HG03139 (cell line): Measurements from ENCODE around the gene CNTNAP3B.
"Not testable (repeated sequence)": the region's sequence is repeated elsewhere in the genome, so short reads cannot be mapped to it uniquely, and the experiment has no call there.

Experiments used
- ATAC-seq: cut with Tn5 transposase; IDR thresholded peaks from one replicate; pipeline ENCODE4 v1.9.1; 2021; ENCODE audit not compliant: unreplicated experiment

CNTNAP3B gene

GRCh38 chr9:41977965-41978600, 151.1 kb downstream of the CNTNAP3B start:
- ATAC-seq: not testable (repeated sequence)

GRCh38 chr9:41974906-41975305, 154.3 kb downstream of the CNTNAP3B start:
- ATAC-seq: not testable (repeated sequence)

- not testable (repeated sequence) for ATAC-seq
Measured at GRCh38 chr9:41953007-41953406, 176.2 kb downstream of the CNTNAP3B start.

- not testable (repeated sequence) for ATAC-seq
Measured at GRCh38 chr9:41941738-41942137, 187.5 kb downstream of the CNTNAP3B start.

GRCh38 chr9:41938143-41938542, 191.1 kb downstream of the CNTNAP3B start:
- ATAC-seq: not testable (repeated sequence)

- ATAC-seq: not testable (repeated sequence)
Measured at GRCh38 chr9:41935727-41936126, 193.5 kb downstream of the CNTNAP3B start.

GRCh38 chr9:41929172-41929571, 200.1 kb downstream of the CNTNAP3B start:
- not testable (repeated sequence) for ATAC-seq

- not testable (repeated sequence) for ATAC-seq
Measured at GRCh38 chr9:41917374-41917773, 211.9 kb downstream of the CNTNAP3B start.

- not testable (repeated sequence) for ATAC-seq
Measured at GRCh38 chr9:41905488-41905887, 223.7 kb downstream of the CNTNAP3B start.

GRCh38 chr9:41902762-41903161, 226.5 kb downstream of the CNTNAP3B start:
- not testable (repeated sequence) for ATAC-seq

- not testable (repeated sequence) for ATAC-seq
Measured at GRCh38 chr9:41898720-41899343, 230.4 kb downstream of the CNTNAP3B start.

- not testable (repeated sequence) for ATAC-seq
Measured at GRCh38 chr9:41874557-41874956, 254.7 kb downstream of the CNTNAP3B start.

GRCh38 chr9:41855422-41855821, 273.8 kb downstream of the CNTNAP3B start:
- not testable (repeated sequence) for ATAC-seq

GRCh38 chr9:41851848-41852740, 277.1 kb downstream of the CNTNAP3B start:
- ATAC-seq: not testable (repeated sequence)

GRCh38 chr9:41847829-41848228, 281.4 kb downstream of the CNTNAP3B start:
- ATAC-seq: not testable (repeated sequence)
